ENCODE data around the gene KLHL29. TPM values are rescaled to one million over a fixed set of nuclear protein-coding genes. Genes with fewer than 3 reads are reported as not detected.

Gene KLHL29
- total RNA-seq, 2 donors from 2014 or later, result 1.0 to 2.4 TPM

DNA sequence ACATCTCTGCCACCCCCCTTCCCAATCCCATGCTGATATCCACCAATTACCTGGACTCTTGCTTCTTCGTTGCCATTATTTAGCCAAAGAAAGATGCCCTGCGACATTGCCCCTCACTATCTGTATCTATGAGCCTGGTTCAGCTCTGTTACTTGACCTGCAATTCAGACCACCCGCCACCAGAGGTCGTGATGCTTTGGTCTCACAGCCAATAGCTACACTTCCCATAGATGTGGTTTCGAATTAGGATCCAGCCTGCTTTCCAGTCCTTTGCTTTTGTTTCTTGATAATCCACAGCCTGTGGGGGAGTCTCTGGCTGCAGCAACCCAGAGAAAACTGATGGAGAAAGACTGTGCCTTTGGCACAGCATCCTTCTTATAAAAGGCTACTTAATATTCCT is 239.4 kb downstream of the KLHL29 start:
- no peaks in the 10 kb centered on the region for H3K36me3 Mint-ChIP-seq (ENCODE audit: low read depth)
- H3K9ac ChIP-seq (ENCODE audit: extremely low read depth, low read length, poor library complexity, severe bottlenecking), result no peak overlapping the region
- TF ChIP-seq, protein P1, sequence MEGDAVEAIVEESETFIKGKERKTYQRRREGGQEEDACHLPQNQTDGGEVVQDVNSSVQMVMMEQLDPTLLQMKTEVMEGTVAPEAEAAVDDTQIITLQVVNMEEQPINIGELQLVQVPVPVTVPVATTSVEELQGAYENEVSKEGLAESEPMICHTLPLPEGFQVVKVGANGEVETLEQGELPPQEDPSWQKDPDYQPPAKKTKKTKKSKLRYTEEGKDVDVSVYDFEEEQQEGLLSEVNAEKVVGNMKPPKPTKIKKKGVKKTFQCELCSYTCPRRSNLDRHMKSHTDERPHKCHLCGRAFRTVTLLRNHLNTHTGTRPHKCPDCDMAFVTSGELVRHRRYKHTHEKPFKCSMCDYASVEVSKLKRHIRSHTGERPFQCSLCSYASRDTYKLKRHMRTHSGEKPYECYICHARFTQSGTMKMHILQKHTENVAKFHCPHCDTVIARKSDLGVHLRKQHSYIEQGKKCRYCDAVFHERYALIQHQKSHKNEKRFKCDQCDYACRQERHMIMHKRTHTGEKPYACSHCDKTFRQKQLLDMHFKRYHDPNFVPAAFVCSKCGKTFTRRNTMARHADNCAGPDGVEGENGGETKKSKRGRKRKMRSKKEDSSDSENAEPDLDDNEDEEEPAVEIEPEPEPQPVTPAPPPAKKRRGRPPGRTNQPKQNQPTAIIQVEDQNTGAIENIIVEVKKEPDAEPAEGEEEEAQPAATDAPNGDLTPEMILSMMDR (conservative IDR thresholded peaks at IDR 0.05), result peak; percentile 84
- H3K4me3 ChIP-seq (ENCODE audit: low read length), result no peak overlapping the region
- H3K4me3 Mint-ChIP-seq, result no peak overlapping the region
- DNase-seq, result peak; percentile 88
- no peaks in the 10 kb centered on the region for H3K4me1 ChIP-seq (ENCODE audit: control insufficient read depth, insufficient read depth, low read length)
- H3K9me3 ChIP-seq (ENCODE audit: control insufficient read depth, low read length), result peaks cover 25% of the 10 kb centered on the region
- no peak overlapping the region for H3K27ac ChIP-seq (ENCODE audit: low read depth, low read length)
- no peaks in the 10 kb centered on the region for H3K27me3 Mint-ChIP-seq (ENCODE audit: insufficient read depth)
- 65 to 67% methylated on average over 4 to 5 of the region's 5 CpGs for WGBS, 2 experiments (ENCODE audit: insufficient coverage in 1 of 2, insufficient read length in 1 of 2)
- no peaks in the 10 kb centered on the region for H3K27me3 ChIP-seq (ENCODE audit: control insufficient read depth, insufficient read depth, low read length, poor library complexity, severe bottlenecking)
- H3K4me1 Mint-ChIP-seq, result peaks cover 11% of the 10 kb centered on the region
- H3K9me3 Mint-ChIP-seq, result peaks cover 6% of the 10 kb centered on the region
- no peaks in the 10 kb centered on the region for H3K36me3 ChIP-seq (ENCODE audit: control insufficient read depth, insufficient read depth, low read length)
- H3K27ac Mint-ChIP-seq, result no peak overlapping the region

DNA sequence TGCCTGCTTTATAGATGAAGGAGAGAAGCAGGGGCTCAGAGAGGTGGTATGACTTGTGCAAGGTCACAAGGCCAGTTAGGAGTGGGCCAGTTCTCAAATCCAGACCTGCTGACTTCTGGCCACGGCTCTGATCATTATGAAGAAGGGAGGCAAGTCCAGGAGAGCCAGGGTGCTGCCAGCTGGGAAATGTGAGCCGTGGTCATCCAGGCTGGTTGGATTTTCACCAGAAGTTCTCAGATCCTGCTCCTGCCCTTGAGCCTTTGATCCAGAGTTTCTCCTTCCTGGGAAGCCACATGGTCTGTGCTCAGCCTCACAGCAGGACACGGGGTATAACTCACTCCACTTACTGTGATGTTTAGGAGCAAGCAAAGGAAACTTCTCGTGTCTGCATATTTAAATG is 239.9 kb downstream of the KLHL29 start:
- Histone ChIP-seq H3K36me3 (ENCODE audit: control insufficient read depth, insufficient read depth, low read length) (no peaks in the 10 kb centered on the region), H3K4me1 (ENCODE audit: control insufficient read depth, insufficient read depth, low read length) (no peaks in the 10 kb centered on the region), H3K27me3 (ENCODE audit: control insufficient read depth, insufficient read depth, low read length, poor library complexity, severe bottlenecking) (no peaks in the 10 kb centered on the region), H3K4me3 (ENCODE audit: low read length) (no peak overlapping the region), H3K9me3 (ENCODE audit: control insufficient read depth, low read length) (peaks cover 25% of the 10 kb centered on the region), H3K9ac (ENCODE audit: extremely low read depth, low read length, poor library complexity, severe bottlenecking) (no peak overlapping the region), H3K27ac (ENCODE audit: low read depth, low read length) (no peak overlapping the region)
- Mint-ChIP-seq H3K4me1 (peaks cover 15% of the 10 kb centered on the region), H3K9me3 (peaks cover 6% of the 10 kb centered on the region), H3K27me3 (ENCODE audit: insufficient read depth) (no peaks in the 10 kb centered on the region), H3K36me3 (ENCODE audit: low read depth) (no peaks in the 10 kb centered on the region), H3K4me3 (no peak overlapping the region), H3K27ac (no peak overlapping the region)
- no peak for DNase-seq
- WGBS, 2 experiments (ENCODE audit: insufficient coverage in 1 of 2, insufficient read length in 1 of 2), result 68 to 100% methylated on average over 3 to 4 of the region's 4 CpGs
- TF ChIP-seq, protein P1 (conservative IDR thresholded peaks at IDR 0.05), result no peak

DNA sequence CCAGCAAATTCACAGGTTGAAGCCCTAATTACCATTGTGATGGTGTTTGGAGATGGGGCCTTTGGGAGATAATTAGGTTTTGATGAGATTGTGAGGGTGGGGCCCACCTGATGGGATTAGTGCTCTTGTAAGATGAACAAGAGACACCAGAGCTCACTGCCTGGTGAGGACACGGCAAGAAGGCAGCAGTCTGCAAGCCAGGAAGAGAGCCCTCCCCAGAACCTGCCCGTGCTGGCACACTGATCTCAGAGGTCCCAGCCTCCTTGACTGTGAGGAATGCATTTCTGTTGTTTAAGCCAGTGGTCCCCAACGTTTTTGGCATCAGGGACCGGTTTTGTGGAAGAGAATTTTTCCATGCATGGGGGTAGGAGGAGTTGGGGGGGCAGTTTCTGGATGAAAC is 240.7 kb downstream of the KLHL29 start:
- no peak for DNase-seq
- Histone ChIP-seq H3K27ac (ENCODE audit: low read depth, low read length) (no peak overlapping the region), H3K4me3 (ENCODE audit: low read length) (no peak overlapping the region), H3K36me3 (ENCODE audit: control insufficient read depth, insufficient read depth, low read length) (no peaks in the 10 kb centered on the region), H3K27me3 (ENCODE audit: control insufficient read depth, insufficient read depth, low read length, poor library complexity, severe bottlenecking) (no peaks in the 10 kb centered on the region), H3K9ac (ENCODE audit: extremely low read depth, low read length, poor library complexity, severe bottlenecking) (no peak overlapping the region), H3K4me1 (ENCODE audit: control insufficient read depth, insufficient read depth, low read length) (no peaks in the 10 kb centered on the region), H3K9me3 (ENCODE audit: control insufficient read depth, low read length) (peaks cover 25% of the 10 kb centered on the region)
- no peaks in the 10 kb centered on the region for H3K36me3 Mint-ChIP-seq (ENCODE audit: low read depth)
- WGBS, 2 experiments (ENCODE audit: insufficient coverage in 1 of 2, insufficient read length in 1 of 2), result 93 to 96% methylated on average over 3 to 4 of the region's 4 CpGs
- no peak overlapping the region for H3K4me3 Mint-ChIP-seq
- H3K27me3 Mint-ChIP-seq (ENCODE audit: insufficient read depth), result no peaks in the 10 kb centered on the region
- no peak overlapping the region for H3K27ac Mint-ChIP-seq
- peaks cover 16% of the 10 kb centered on the region for H3K4me1 Mint-ChIP-seq
- TF ChIP-seq, protein P1 (conservative IDR thresholded peaks at IDR 0.05), result no peak
- H3K9me3 Mint-ChIP-seq, result peaks cover 6% of the 10 kb centered on the region

Data from endodermal cell (in vitro differentiated cells).